Adrenal gland (tissue), 5 donors: ENCODE data around the gene ARHGAP6.

Experiments used
- POLR2A ChIP-seq, 2 donors: fragments of 450-650 bp; IDR thresholded peaks; one replicate each; pipeline ENCODE4 v1.6.1; 2017; ENCODE audit warnings: antibody characterized with exemption in 2 of 2, mild to moderate bottlenecking in 2 of 2, moderate library complexity in 1 of 2
- TF ChIP-seq, protein P1 (sequence below), 6 experiments: fragments of 450-650 bp in 4 of 6; fragments of 200-600 bp in 2 of 6; sonication (generic) in 1 of 6; IDR thresholded peaks; 1 replicate in 5 of 6; 2 replicates in 1 of 6; pipeline versions ENCODE4 v1.5.1 to v1.8.0; 2016 to 2021; ENCODE audit warnings: antibody characterized with exemption in 6 of 6, mild to moderate bottlenecking in 2 of 6, moderate library complexity in 1 of 6
- donor health status: DM: no; HTN: no; CAD: no.

DNA sequence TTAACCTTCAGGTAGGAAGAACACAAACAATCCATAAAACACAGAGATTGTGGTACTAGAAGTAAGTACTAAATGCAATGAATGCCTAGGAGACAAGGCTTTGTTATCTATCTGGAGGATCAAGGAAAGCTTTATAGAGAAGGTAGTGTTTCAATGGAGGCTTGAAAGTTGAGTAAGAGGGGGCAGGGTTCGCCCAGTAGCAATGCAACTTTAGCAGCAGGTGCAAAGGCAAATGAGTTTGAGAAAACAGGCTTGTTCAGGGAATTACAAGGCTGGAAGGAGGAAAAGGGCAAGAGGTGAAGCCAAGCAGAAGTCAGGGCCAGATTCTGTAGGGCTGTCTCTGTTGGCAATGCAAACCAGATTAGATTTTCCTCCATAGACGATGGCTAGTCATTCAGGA lies 408.0 kb downstream of the ARHGAP6 start:
- TF ChIP-seq, protein P1, sequence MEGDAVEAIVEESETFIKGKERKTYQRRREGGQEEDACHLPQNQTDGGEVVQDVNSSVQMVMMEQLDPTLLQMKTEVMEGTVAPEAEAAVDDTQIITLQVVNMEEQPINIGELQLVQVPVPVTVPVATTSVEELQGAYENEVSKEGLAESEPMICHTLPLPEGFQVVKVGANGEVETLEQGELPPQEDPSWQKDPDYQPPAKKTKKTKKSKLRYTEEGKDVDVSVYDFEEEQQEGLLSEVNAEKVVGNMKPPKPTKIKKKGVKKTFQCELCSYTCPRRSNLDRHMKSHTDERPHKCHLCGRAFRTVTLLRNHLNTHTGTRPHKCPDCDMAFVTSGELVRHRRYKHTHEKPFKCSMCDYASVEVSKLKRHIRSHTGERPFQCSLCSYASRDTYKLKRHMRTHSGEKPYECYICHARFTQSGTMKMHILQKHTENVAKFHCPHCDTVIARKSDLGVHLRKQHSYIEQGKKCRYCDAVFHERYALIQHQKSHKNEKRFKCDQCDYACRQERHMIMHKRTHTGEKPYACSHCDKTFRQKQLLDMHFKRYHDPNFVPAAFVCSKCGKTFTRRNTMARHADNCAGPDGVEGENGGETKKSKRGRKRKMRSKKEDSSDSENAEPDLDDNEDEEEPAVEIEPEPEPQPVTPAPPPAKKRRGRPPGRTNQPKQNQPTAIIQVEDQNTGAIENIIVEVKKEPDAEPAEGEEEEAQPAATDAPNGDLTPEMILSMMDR (IDR thresholded peaks at IDR 0.05) = no peak
- TF ChIP-seq POLR2A (IDR thresholded peaks at IDR 0.05) = no peak
